Gastroesophageal sphincter (tissue), 3 donors: ENCODE measurements around the gene ELL2.

Experiments used
- POLR2A ChIP-seq, 2 donors: fragments of 450-650 bp; IDR thresholded peaks; one replicate each; pipeline ENCODE4 v1.6.1; 2017; ENCODE audit warnings: antibody characterized with exemption in 2 of 2, mild to moderate bottlenecking in 2 of 2, moderate library complexity in 1 of 2
- POLR2AphosphoS5 ChIP-seq: sonication (generic); formaldehyde crosslinking; IDR thresholded peaks from one replicate; pipeline ENCODE4 v1.6.1; 2017; ENCODE audit warnings: antibody characterized with exemption
- TF ChIP-seq, protein P1 (sequence below), 4 experiments: fragments of 200-600 bp in 2 of 4; fragments of 450-650 bp in 2 of 4; sonication (generic) in 1 of 4; IDR thresholded peaks; one replicate each; pipeline ENCODE4 v1.5.1; 2017 to 2019; ENCODE audit warnings: antibody characterized with exemption in 4 of 4, mild to moderate bottlenecking in 2 of 4, moderate library complexity in 2 of 4

DNA sequence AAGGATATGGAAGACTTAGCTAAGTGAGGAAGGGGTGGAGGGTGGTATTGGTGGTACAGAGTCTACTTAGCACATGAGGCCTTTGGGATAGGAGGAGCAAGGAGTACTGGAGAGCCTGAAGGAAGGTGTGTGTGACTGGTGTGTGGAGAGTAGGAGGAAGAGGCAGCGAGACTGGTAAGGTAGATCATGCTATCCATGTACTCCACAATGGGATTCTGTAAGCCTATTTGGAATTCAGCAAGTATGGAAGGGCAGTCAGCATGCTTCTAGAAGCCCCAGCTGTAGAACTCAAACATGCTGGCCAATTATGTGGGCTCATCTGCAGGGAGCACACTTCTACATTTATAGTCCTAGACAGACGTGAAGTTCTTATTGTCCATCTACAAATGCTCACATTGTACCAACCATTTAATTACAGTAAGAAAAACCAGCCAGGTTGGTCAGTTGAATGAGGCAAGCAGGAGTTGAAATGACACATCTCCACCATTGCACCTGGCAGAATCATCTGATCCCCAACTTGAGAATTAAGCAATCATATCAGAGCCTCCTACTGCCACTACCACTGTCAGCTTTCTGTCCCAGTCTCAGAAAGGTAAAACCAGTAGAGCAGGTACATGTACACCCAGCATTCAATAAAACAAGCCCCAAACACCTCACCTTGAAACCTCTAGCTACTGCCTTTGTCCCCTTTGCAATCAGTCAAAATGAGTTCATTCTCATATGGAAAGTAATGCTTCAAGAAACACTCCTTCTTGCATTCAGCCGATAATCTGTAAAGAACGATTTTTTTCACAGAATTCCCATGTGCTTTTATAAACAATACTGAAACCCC, 78.2 kb downstream of the ELL2 start:
- TF ChIP-seq, protein P1, sequence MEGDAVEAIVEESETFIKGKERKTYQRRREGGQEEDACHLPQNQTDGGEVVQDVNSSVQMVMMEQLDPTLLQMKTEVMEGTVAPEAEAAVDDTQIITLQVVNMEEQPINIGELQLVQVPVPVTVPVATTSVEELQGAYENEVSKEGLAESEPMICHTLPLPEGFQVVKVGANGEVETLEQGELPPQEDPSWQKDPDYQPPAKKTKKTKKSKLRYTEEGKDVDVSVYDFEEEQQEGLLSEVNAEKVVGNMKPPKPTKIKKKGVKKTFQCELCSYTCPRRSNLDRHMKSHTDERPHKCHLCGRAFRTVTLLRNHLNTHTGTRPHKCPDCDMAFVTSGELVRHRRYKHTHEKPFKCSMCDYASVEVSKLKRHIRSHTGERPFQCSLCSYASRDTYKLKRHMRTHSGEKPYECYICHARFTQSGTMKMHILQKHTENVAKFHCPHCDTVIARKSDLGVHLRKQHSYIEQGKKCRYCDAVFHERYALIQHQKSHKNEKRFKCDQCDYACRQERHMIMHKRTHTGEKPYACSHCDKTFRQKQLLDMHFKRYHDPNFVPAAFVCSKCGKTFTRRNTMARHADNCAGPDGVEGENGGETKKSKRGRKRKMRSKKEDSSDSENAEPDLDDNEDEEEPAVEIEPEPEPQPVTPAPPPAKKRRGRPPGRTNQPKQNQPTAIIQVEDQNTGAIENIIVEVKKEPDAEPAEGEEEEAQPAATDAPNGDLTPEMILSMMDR (IDR thresholded peaks at IDR 0.05), result no peak
- TF ChIP-seq POLR2A (IDR thresholded peaks at IDR 0.05) (no peak), POLR2AphosphoS5 (peak; percentile 10)
